Subcutaneous abdominal adipose tissue (tissue), 5 donors: ENCODE measurements around the gene TMEM170B.

Experiments used
- H3K27ac ChIP-seq: one replicate; pipeline ENCODE4 v1.7.0; 2013; ENCODE audit warnings: low read depth, mild to moderate bottlenecking, inconsistent platforms, low read length, moderate library complexity
- H3K27me3 ChIP-seq, 5 donors: one replicate each; pipeline ENCODE4 v1.7.0; 2013; ENCODE audit warnings: low read length in 5 of 5, inconsistent platforms in 1 of 5; ENCODE audit not compliant: control insufficient read depth in 5 of 5, insufficient read depth in 4 of 5
- H3K36me3 ChIP-seq, 5 donors: one replicate each; pipeline ENCODE4 v1.7.0; 2013; ENCODE audit warnings: low read length in 5 of 5; ENCODE audit not compliant: control insufficient read depth in 5 of 5, insufficient read depth in 5 of 5
- H3K4me1 ChIP-seq, 5 donors: one replicate each; pipeline ENCODE4 v1.7.0; 2013; ENCODE audit warnings: low read length in 5 of 5, mild to moderate bottlenecking in 3 of 5, moderate library complexity in 1 of 5; ENCODE audit not compliant: control insufficient read depth in 5 of 5, insufficient read depth in 5 of 5
- H3K4me3 ChIP-seq, 5 donors: one replicate each; pipeline ENCODE4 v1.7.0; 2013; ENCODE audit warnings: low read length in 5 of 5, low read depth in 1 of 5
- H3K9ac ChIP-seq, 5 donors: one replicate each; pipeline ENCODE4 v1.7.0; 2013; ENCODE audit warnings: low read length in 5 of 5, mild to moderate bottlenecking in 4 of 5, moderate library complexity in 3 of 5
- H3K9me3 ChIP-seq, 5 donors: one replicate each; pipeline ENCODE4 v1.7.0; 2013; ENCODE audit warnings: low read length in 5 of 5; ENCODE audit not compliant: control insufficient read depth in 5 of 5
- donor health status: healthy.
- donor health status: healthy.
- donor health status: healthy.
- donor health status: healthy.
- donor health status: healthy.

The TMEM170B gene

DNA sequence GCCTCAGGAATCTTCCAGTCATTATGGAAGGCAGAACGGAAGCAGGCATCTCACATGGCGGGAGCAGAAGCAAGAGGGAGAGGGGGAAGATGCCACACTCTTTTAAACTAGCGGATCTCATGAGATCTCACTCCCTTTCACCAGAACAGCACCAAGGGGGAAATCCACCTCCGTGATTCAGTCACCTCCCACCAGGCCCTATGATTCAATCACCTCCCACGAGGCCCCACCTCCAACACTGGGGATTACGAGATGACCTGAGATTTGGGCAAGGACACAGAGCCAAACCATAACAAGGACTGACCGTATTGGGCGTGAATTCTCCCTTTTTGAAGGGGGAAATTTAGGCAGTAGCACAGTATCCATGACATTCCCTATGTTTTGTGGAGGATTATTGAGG lies 88.8 kb downstream of the TMEM170B start:
- Histone ChIP-seq H3K27ac (no peak overlapping the region), H3K9me3 (no peaks in the 10 kb centered on the region), H3K27me3 (peaks cover 0 to 2% (median 0%) of the 10 kb centered on the region in 5 donors), H3K4me3 (no peak overlapping the region), H3K4me1 (peaks cover 0 to 13% (median 0%) of the 10 kb centered on the region in 5 donors), H3K9ac (no peak overlapping the region), H3K36me3 (no peaks in the 10 kb centered on the region)

DNA sequence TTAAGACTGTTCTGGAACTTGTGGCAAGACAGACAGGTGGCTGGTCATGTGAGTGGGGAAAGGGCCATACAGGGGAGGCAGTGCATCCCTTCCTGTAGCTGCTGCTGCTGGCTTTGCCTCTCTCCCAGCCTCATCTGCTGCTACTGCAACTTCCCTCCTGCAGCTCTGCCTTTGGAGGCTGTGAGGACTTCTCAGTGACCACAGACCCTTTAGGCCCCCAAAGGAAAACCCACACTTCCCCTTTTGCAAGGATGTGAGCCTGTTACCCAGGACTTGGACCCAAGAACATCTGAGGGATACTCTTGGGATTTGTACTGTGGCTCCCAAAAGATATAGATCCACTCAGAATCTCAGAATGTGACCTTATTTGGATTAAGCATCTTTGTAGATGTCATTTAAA lies 91.0 kb downstream of the TMEM170B start:
- no peaks in the 10 kb centered on the region for H3K36me3 ChIP-seq
- no peak overlapping the region for H3K27ac ChIP-seq
- H3K4me3 ChIP-seq: no peak overlapping the region
- H3K27me3 ChIP-seq: peaks cover 0 to 2% (median 0%) of the 10 kb centered on the region in 5 donors
- H3K4me1 ChIP-seq: peaks cover 0 to 16% (median 0%) of the 10 kb centered on the region in 5 donors
- no peak overlapping the region for H3K9ac ChIP-seq
- H3K9me3 ChIP-seq: no peaks in the 10 kb centered on the region

- H3K27ac ChIP-seq: no peak overlapping the region
- no peaks in the 10 kb centered on the region for H3K36me3 ChIP-seq
- no peak overlapping the region for H3K9ac ChIP-seq
- no peaks in the 10 kb centered on the region for H3K9me3 ChIP-seq
- H3K4me3 ChIP-seq: no peak overlapping the region
- H3K4me1 ChIP-seq: peaks cover 0 to 6% (median 0%) of the 10 kb centered on the region in 5 donors
- peaks cover 0 to 2% (median 0%) of the 10 kb centered on the region in 5 donors for H3K27me3 ChIP-seq
These were observed 93.5 kb downstream of the TMEM170B start for GRCh38 chr6:11631008-11631407.

GRCh38 chr6:11631539-11631938 lies 94.0 kb downstream of the TMEM170B start:
- no peaks in the 10 kb centered on the region for H3K36me3 ChIP-seq
- H3K4me1 ChIP-seq: peaks cover 0 to 3% (median 0%) of the 10 kb centered on the region in 5 donors
- peaks cover 0 to 2% (median 0%) of the 10 kb centered on the region in 5 donors for H3K27me3 ChIP-seq
- H3K9ac ChIP-seq: no peak overlapping the region
- no peak overlapping the region for H3K4me3 ChIP-seq
- H3K9me3 ChIP-seq: no peaks in the 10 kb centered on the region
- no peak overlapping the region for H3K27ac ChIP-seq

- no peaks in the 10 kb centered on the region for H3K36me3 ChIP-seq
- no peaks in the 10 kb centered on the region for H3K9me3 ChIP-seq
- no peak overlapping the region for H3K9ac ChIP-seq
- no peak overlapping the region for H3K4me3 ChIP-seq
- peaks cover 0 to 2% (median 0%) of the 10 kb centered on the region in 5 donors for H3K27me3 ChIP-seq
- no peak overlapping the region for H3K27ac ChIP-seq
- peaks cover 0 to 3% (median 0%) of the 10 kb centered on the region in 5 donors for H3K4me1 ChIP-seq
These were observed 94.7 kb downstream of the TMEM170B start for GRCh38 chr6:11632231-11632630.

GRCh38 chr6:11632795-11633511 lies 95.4 kb downstream of the TMEM170B start:
- Histone ChIP-seq H3K27me3 (peaks cover 0 to 2% (median 0%) of the 10 kb centered on the region in 5 donors), H3K36me3 (no peaks in the 10 kb centered on the region), H3K27ac (no peak overlapping the region), H3K4me3 (no peak overlapping the region), H3K9ac (no peak overlapping the region), H3K9me3 (no peaks in the 10 kb centered on the region), H3K4me1 (peaks cover 0 to 3% (median 0%) of the 10 kb centered on the region in 5 donors)
